ENCODE data around the gene TEX14.

- TF ChIP-seq TAF1 (IDR thresholded peaks at IDR 0.05; ENCODE audit: low read depth, low read length) (no peak), POLR2A (IDR thresholded peaks at IDR 0.05; ENCODE audit: low read depth, low read length) (no peak)
Measured at GRCh38 chr17:58667934-58668597, 23.8 kb downstream of the TEX14 start.
